B cell (primary cell): ENCODE measurements around the gene B3GALT6.

ENCODE experiments used
- EZH2 ChIP-seq: IDR thresholded peaks from 2 replicates; pipeline ENCODE4 v1.6.1; 2012; ENCODE audit warnings: borderline replicate concordance, low read depth, mild to moderate bottlenecking, moderate library complexity, low read length; ENCODE audit not compliant: insufficient read depth, poor library complexity, severe bottlenecking
- TF ChIP-seq, protein P1 (sequence below): fragments of 200-600 bp; IDR thresholded peaks from one replicate; pipeline ENCODE4 v1.8.0; 2022; ENCODE audit warnings: antibody characterized with exemption, mild to moderate bottlenecking

DNA sequence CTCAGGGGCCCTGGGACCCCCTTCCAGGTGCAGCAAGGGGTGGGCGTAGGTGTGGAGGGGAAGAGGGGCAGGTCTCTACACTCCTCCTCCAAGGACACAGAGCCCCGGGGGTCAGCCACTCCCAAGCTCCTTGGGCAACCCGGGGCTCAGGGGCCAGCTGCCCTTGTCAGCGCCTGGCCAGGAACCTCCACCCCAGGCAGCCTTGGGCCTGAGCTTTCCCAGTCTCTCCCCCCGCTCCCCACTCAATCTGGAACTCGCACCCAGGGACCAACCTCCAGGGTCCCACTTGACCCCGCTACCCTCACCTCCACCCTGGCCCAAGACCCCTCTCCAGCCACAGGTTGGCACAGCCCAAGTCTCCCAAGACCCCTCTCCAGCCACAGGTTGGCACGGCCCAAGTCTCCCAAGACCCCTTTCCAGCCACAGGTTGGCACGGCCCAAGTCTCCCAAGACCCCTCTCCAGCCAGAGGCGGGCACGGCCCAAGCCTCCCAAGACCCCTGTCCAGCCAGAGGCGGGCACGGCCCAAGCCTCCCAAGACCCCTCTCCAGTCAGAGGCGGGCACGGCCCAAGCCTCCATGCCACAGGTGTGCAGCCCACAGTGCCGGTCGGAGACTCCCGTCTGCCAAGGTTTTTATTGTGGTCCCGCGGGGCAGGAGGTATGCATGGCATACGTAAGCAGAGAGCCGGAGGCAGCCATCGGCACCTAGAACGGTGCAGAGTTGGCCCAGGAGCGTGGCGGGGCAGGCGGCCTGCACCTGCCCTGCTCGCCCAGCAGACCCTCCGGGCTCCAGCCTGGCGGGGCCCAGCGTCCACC lies 21.1 kb upstream of the B3GALT6 start:
- TF ChIP-seq, protein P1, sequence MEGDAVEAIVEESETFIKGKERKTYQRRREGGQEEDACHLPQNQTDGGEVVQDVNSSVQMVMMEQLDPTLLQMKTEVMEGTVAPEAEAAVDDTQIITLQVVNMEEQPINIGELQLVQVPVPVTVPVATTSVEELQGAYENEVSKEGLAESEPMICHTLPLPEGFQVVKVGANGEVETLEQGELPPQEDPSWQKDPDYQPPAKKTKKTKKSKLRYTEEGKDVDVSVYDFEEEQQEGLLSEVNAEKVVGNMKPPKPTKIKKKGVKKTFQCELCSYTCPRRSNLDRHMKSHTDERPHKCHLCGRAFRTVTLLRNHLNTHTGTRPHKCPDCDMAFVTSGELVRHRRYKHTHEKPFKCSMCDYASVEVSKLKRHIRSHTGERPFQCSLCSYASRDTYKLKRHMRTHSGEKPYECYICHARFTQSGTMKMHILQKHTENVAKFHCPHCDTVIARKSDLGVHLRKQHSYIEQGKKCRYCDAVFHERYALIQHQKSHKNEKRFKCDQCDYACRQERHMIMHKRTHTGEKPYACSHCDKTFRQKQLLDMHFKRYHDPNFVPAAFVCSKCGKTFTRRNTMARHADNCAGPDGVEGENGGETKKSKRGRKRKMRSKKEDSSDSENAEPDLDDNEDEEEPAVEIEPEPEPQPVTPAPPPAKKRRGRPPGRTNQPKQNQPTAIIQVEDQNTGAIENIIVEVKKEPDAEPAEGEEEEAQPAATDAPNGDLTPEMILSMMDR = no peak
- no peak for TF ChIP-seq EZH2
